Measurements from ENCODE around the gene GALNT2.

The GALNT2 gene

DNA sequence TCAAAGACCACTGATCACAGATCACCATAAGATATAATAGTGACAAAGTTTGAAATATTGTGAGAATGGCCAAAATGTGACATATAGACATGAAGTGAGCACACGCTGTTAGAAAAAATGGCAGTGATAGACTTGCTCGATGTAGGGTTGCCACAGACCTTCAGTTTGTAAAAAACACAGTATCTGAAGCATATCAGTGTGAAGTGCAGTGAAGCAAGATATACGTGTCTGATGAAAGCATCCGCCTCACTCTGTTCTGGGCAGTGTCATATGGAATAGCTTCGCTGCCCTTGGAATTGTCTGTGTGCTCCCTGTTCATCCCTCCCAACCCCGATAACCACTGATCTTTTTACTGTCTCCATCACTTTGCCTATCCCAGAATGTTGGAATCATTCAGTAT lies 50.7 kb downstream of the GALNT2 start:
- no peak for DNase-seq

GRCh38 chr1:230119340-230119739 lies 52.3 kb downstream of the GALNT2 start:
- no peak for DNase-seq

GRCh38 chr1:230120289-230120920 lies 53.4 kb downstream of the GALNT2 start:
- no peak for DNase-seq

GRCh38 chr1:230120921-230121381 lies 53.9 kb downstream of the GALNT2 start:
- no peak for DNase-seq

DNA sequence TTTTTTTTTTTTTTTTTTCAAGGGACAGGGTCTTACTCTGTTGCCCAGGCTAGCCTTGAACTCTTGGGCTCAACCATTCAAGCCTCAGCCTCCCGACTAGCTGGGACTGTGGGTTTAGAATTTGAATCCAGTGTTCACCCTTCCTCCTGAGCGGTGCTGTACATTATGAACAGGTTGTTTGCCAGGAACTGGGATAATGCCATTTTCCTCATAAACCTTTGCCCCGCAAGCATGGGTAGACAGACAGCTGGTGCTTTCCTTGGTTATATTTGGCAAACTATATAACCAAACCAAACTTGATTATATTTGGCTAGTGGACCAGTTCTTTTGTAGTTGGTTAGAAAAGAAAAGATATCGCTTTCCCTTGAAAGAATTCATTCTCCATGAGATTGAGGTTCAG lies 54.9 kb downstream of the GALNT2 start:
- no peak for DNase-seq

DNA sequence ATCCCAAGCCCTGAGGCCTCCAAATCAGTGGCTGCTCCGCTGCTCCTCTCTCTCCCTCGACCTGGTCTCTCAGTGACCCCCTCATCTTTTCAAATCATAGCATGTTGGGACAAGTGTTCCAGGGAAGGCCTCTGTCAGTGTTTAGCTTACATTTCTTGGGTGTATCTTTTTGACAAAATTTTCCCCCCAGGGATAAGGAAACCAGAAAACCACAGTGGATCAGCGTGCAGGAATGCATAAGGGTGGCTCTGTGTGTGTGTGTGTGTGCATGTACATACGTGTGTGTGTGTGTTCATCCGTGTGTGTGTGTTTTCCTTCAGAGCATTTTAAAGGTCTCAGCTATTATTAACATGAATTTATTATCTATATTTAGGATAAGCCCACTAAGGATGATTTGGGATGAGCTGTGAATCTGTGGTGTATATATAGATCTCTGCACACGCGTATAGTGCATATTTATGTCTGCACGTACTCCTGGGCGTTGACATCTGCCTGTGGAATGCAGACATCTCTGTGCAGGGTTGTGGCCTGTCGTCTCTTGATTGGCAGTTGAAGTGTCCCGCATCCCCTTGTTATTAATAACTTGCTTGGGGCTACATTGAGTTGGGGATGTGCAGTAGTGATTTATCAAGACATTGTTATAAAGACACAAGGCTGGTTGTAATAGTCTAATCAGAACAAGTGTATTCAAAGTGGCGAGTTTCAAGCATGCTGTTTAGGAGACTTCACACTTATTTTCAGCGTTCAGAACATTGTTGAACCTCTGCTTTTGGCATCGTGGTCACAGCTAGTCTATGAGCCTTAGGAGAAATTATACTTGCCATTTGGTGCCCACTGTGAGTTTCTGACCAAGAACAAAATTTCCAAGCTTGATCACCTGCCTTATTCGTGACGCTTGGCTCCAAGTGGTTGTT lies 55.6 kb downstream of the GALNT2 start:
- no peak for DNase-seq

GRCh38 chr1:230123280-230124185 lies 56.5 kb downstream of the GALNT2 start:
- DNase-seq, result no peak

GRCh38 chr1:230124186-230125128 lies 57.4 kb downstream of the GALNT2 start:
- no peak for DNase-seq

GRCh38 chr1:230125141-230125540 lies 58.1 kb downstream of the GALNT2 start:
- DNase-seq, result no peak

DNA sequence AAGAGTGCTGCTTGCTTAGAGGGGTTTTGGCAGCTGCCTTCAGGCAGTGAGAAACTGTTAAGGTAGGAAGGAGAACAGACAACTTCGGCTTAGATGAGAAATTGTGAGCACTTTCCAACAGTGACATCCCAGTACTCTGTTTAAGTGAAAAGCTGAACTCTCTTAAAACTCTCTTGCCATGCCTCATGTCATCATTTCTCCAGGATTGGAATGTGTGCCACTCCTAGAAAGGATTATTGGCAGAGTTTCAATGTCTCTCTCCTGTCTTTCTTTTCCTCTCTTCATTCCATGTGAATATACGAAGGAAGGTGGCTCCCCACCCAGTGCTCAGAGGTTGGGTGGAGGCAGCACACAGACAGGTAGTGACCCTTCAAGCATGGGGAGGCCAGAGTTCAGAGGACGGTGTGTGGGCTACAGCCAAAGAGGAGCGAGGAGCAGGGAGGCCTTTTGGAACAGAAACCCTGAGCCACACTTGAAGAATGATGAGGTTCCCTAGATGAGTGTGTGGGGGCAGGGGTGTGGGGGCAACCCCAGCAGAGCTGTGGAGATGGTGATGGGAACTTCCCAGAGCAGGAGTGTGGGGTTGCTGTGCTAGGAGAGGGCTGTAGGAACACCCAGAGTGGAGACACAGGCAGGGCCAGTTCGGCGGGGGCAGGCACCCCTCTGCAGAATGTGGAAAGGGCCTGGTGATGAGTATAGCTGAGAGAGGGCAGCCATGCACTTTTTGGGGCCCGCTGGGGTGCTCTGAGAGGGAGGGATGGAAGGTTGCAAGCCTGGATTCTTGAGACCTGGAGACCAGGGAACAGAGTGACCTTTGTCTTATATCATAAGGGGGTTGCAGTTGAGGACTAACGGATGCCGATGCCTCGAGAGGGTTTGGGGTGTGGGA lies 58.8 kb downstream of the GALNT2 start:
- no peak for DNase-seq

- no peak for DNase-seq
Measured at GRCh38 chr1:230126529-230127104, 59.6 kb downstream of the GALNT2 start.

- no peak for DNase-seq
Measured at GRCh38 chr1:230127105-230128054, 60.3 kb downstream of the GALNT2 start.

DNA sequence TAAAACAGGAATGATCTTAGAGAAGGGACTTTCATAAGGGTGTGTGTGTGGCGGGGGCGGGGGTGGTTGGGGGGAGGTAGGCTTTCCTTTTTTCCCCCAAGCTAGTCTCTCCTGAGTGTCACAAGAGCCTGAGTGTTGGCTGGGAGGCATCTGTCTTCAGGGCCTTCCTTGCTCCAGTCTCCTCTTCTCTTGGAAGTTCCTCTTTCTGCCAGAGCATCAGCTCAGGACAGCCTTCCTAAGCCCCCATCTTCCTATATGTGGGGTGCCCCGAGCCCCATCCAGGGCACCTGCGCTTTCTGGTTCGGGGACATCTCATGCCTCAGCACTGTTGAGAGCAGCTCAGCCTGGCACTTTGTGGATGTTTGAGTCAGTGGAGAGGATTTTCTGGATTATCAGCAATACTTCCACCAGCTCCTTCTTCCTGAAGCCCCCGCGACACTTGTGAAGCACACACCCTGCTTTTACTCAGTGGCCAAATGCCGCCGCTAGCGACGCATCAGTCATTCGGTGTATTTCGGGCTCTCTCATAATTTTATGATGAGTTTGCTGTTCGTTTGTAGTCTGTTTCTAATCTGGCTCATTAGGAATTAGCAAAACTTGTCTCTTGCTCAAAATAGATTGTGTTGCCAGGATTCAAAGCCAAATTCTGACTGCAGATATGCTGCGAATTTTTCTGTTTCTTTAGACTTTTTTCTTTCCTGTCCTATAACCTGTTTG lies 61.7 kb downstream of the GALNT2 start:
- DNase-seq, result no peak

DNA sequence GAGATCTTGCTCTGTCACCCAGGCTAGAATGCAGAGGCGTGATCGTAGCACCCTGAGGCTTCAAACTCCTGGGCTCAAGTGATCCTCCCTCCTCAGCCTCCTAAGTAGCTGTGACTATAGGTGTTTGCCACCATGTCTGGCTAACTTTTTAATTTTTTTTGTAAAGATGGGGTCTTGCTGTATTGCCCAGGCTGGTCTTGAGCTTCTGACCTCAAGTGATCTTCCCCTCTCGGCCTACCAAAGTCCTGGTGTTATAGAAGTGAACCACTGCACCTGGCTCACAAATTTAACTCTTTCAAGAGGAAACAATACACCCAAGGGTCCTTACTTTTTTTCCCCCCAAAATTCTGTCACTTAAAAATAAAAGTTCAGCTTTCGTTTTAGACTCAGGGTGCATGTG lies 62.3 kb downstream of the GALNT2 start:
- DNase-seq, result no peak

- no peak for DNase-seq
Measured at GRCh38 chr1:230130172-230130944, 63.3 kb downstream of the GALNT2 start.

GRCh38 chr1:230131457-230131856 lies 64.4 kb downstream of the GALNT2 start:
- DNase-seq, result no peak

DNA sequence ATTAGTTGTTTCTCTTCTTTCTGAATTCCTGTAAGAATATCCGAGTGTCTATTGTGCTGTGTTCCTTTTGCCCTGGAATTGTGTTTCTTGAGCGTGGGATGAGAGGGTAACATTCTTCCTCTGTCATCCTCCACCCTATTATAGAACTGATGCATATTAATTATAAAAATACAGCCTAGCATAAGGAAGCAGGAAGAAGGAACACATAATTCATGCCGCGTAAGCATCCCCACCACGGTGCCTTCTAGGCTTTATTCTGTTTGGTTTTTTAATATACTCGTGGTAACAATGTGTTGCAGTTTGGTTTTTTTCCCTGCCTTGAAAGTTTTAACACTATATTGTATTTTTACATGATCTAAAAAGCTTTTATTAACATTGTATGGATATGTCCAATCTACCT lies 65.7 kb downstream of the GALNT2 start:
- no peak for DNase-seq

GRCh38 chr1:230135726-230136125 lies 68.7 kb downstream of the GALNT2 start:
- no peak for DNase-seq

All from NCI-H1436 treated with DMSO at 0.1 percent for 48 hours (cell line).